GM18909 (cell line): Measurements from ENCODE around the gene LONP1.
"Not testable (repeated sequence)": the region's sequence is repeated elsewhere in the genome, so short reads cannot be mapped to it uniquely, and the experiment has no call there.

ENCODE experiments used
- ATAC-seq: cut with Tn5 transposase; IDR thresholded peaks from one replicate; pipeline ENCODE4 v1.9.1; 2021; ENCODE audit warnings: mild to moderate bottlenecking; ENCODE audit not compliant: unreplicated experiment, poor library complexity

The LONP1 gene

GRCh38 chr19:5713228-5713627 lies 6.7 kb downstream of the LONP1 start:
- ATAC-seq = no peak

GRCh38 chr19:5711713-5712161 lies 8.2 kb downstream of the LONP1 start:
- no peak for ATAC-seq

- ATAC-seq = no peak
Measured at GRCh38 chr19:5711025-5711424, 8.9 kb downstream of the LONP1 start.

- ATAC-seq = no peak
Measured at GRCh38 chr19:5707576-5708575, 12.1 kb downstream of the LONP1 start.

GRCh38 chr19:5706876-5707573 lies 12.9 kb downstream of the LONP1 start:
- ATAC-seq = no peak

- ATAC-seq = no peak
Measured at GRCh38 chr19:5705552-5705951, 14.4 kb downstream of the LONP1 start.

GRCh38 chr19:5703819-5704818 lies 15.8 kb downstream of the LONP1 start:
- no peak for ATAC-seq

GRCh38 chr19:5702053-5702410 lies 17.9 kb downstream of the LONP1 start:
- not testable (repeated sequence) for ATAC-seq

- no peak for ATAC-seq
Measured at GRCh38 chr19:5700455-5701092, 19.4 kb downstream of the LONP1 start.

GRCh38 chr19:5698635-5699422 lies 21.1 kb downstream of the LONP1 start:
- no peak for ATAC-seq

GRCh38 chr19:5697890-5698634 lies 21.9 kb downstream of the LONP1 start:
- ATAC-seq = no peak

GRCh38 chr19:5697022-5697889 lies 22.7 kb downstream of the LONP1 start:
- no peak for ATAC-seq

GRCh38 chr19:5696196-5697021 lies 23.5 kb downstream of the LONP1 start:
- ATAC-seq = no peak

GRCh38 chr19:5695649-5696195 lies 24.2 kb downstream of the LONP1 start:
- no peak for ATAC-seq

GRCh38 chr19:5694956-5695648 lies 24.8 kb downstream of the LONP1 start:
- ATAC-seq = no peak
